ENCODE measurements around the gene FAU. TPM values are rescaled to one million over a fixed set of nuclear protein-coding genes. Genes with fewer than 3 reads are reported as not detected.

The FAU gene
- total RNA-seq, 1 donor from 2014 or later, result 722 TPM

- intact Hi-C loops (cut with DNase I), result no loop called here
- DNase-seq (ENCODE audit: low spot score) (no peak), ATAC-seq (no peak)
Observed at GRCh38 chr11:65089621-65090020, 32.3 kb downstream of the FAU start.

- DNase-seq (ENCODE audit: low spot score), result no peak
- ATAC-seq, result no peak
- intact Hi-C loops (cut with DNase I), result no loop called here
Observed at GRCh38 chr11:65087827-65088226, 34.1 kb downstream of the FAU start.

- no peak for ATAC-seq
- intact Hi-C loops (cut with DNase I), result no loop called here
- DNase-seq (ENCODE audit: low spot score), result no peak
Observed at GRCh38 chr11:65087216-65087615, 34.7 kb downstream of the FAU start.

- no peak for ATAC-seq
Observed at GRCh38 chr11:65086809-65087208, 35.1 kb downstream of the FAU start.

GRCh38 chr11:65085446-65085845 is 36.5 kb downstream of the FAU start:
- ATAC-seq (no peak), DNase-seq (ENCODE audit: low spot score) (no peak)
- intact Hi-C loops (cut with DNase I), result no loop called here

More at GRCh38 chr11:65086809-65087208, 35.1 kb downstream of the FAU start:
- no peak for DNase-seq (ENCODE audit: low spot score)
- intact Hi-C loops (cut with DNase I), result no loop called here

GRCh38 chr11:65084598-65085375 is 37.1 kb downstream of the FAU start:
- DNase-seq (ENCODE audit: low spot score), result no peak
- peak; percentile 2 for ATAC-seq
- intact Hi-C loops (cut with DNase I), result no loop called here

GRCh38 chr11:65083834-65084597 is 37.9 kb downstream of the FAU start, which contains the start of the genes CDCA5 and ZFPL1:
Gene CDCA5, minus strand, starts transcription at chr11:65084040. Its CDS starts 62 bp downstream, at chr11:65083978.
Gene ZFPL1, plus strand, starts transcription at chr11:65084222. Its CDS starts 477 bp downstream, at chr11:65084699.
- intact Hi-C loops (cut with DNase I), result no loop called here
- ATAC-seq (peak; percentile 99), DNase-seq (ENCODE audit: low spot score) (peak; percentile 97)

- no peak for DNase-seq (ENCODE audit: low spot score)
- intact Hi-C loops (cut with DNase I), result no loop called here
- no peak for ATAC-seq
Observed at GRCh38 chr11:65083134-65083833, 38.6 kb downstream of the FAU start.

- ATAC-seq (no peak), DNase-seq (ENCODE audit: low spot score) (no peak)
- intact Hi-C loops (cut with DNase I), result no loop called here
Observed at GRCh38 chr11:65078786-65079342, 43.1 kb downstream of the FAU start.

GRCh38 chr11:65078151-65078550 is 43.8 kb downstream of the FAU start:
- intact Hi-C loops (cut with DNase I), result no loop called here
- ATAC-seq, result no peak
- no peak for DNase-seq (ENCODE audit: low spot score)

GRCh38 chr11:65077451-65077850 is 44.5 kb downstream of the FAU start:
- intact Hi-C loops (cut with DNase I), result no loop called here
- DNase-seq (ENCODE audit: low spot score) (no peak), ATAC-seq (no peak)

GRCh38 chr11:65072631-65072966 is 49.3 kb downstream of the FAU start:
- ATAC-seq (no peak), DNase-seq (ENCODE audit: low spot score) (no peak)
- intact Hi-C loops (cut with DNase I), result no loop called here

GRCh38 chr11:65071907-65072630 is 49.9 kb downstream of the FAU start:
- intact Hi-C loops (cut with DNase I), result no loop called here
- DNase-seq (ENCODE audit: low spot score) (no peak), ATAC-seq (no peak)

Small RNAs within 50 kb of the gene (microRNA-seq; reads per million reads assigned to microRNA genes)
- gene MIR6751, result not detected

Other genes starting within 250 kb of the FAU start
- 64.5 TPM for gene EHD1, start 243.5 kb downstream of the FAU start, total RNA-seq
- 28.0 TPM for gene ATG2A, start 204.9 kb downstream of the FAU start, total RNA-seq
- gene PPP2R5B, start 197.4 kb downstream of the FAU start, total RNA-seq, result 21.1 TPM
- not detected for gene GPHA2, start 186.2 kb downstream of the FAU start, total RNA-seq
- gene MAJIN, start 150.0 kb downstream of the FAU start, total RNA-seq, result not detected
- gene BATF2, start 125.2 kb downstream of the FAU start, total RNA-seq, result 2.9 TPM
- 130 TPM for gene ARL2, start 108.0 kb downstream of the FAU start, total RNA-seq
- gene SNX15, start 94.7 kb downstream of the FAU start, total RNA-seq, result 34.4 TPM
- 4.9 TPM for gene SAC3D1, start 80.9 kb downstream of the FAU start, total RNA-seq
- gene NAALADL1, start 63.6 kb downstream of the FAU start, total RNA-seq, result 14.7 TPM
- gene CDCA5, start 38.1 kb downstream of the FAU start, total RNA-seq, result 0.71 TPM
- gene ZFPL1, start 37.9 kb downstream of the FAU start, total RNA-seq, result 32.9 TPM
- 115 TPM for gene VPS51, start 25.9 kb downstream of the FAU start, total RNA-seq
- gene TM7SF2, start 10.3 kb downstream of the FAU start, total RNA-seq, result 18.2 TPM
- gene ZNHIT2, start 4.4 kb downstream of the FAU start, total RNA-seq, result 6.8 TPM
- 32.1 TPM for gene MRPL49, start 187 bp upstream of the FAU start, total RNA-seq
- 75.9 TPM for gene SYVN1, start 12.4 kb upstream of the FAU start, total RNA-seq
- gene SPDYC, start 48.1 kb upstream of the FAU start, total RNA-seq, result not detected
- 125 TPM for gene CAPN1, start 59.8 kb upstream of the FAU start, total RNA-seq
- 5.5 TPM for gene POLA2, start 139.8 kb upstream of the FAU start, total RNA-seq
- gene CDC42EP2, start 192.7 kb upstream of the FAU start, total RNA-seq, result 34.7 TPM
- gene DPF2, start 211.7 kb upstream of the FAU start, total RNA-seq, result 62.5 TPM
- not detected for gene TIGD3, start 232.6 kb upstream of the FAU start, total RNA-seq